ENCODE results near the gene LIPG. TPM values are rescaled to one million over a fixed set of nuclear protein-coding genes. Genes with fewer than 3 reads are reported as not detected.
"Not testable (repeated sequence)": the region's sequence is repeated elsewhere in the genome, so short reads cannot be mapped to it uniquely, and the experiment has no call there.

LIPG gene
- total RNA-seq, 2 experiments from 2014 or later: not detected

DNA sequence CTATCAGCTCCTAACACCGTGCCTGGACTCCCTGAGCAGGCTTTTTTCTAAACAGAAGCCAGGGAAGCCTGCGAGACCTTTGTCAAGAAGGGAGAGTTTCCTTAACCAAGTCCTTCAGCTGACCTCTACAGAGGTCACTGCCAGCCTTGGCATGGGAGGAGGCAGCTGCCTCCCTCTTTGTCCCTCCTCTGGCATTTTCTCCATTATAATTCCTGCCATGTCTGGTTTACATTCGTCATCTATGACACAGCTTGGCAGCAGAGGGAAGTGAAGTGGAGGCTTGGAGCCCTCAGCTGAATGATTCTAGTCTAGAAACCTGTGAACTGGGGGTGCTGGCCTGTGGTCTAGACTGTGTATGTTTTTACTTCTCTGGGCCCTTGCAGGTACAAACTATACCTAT is 22.5 kb downstream of the LIPG start:
- TF ChIP-seq EZH2phosphoT487 (IDR thresholded peaks at IDR 0.05; ENCODE audit: borderline replicate concordance, low read depth, low read length): no peak
- TF ChIP-seq, protein P1, sequence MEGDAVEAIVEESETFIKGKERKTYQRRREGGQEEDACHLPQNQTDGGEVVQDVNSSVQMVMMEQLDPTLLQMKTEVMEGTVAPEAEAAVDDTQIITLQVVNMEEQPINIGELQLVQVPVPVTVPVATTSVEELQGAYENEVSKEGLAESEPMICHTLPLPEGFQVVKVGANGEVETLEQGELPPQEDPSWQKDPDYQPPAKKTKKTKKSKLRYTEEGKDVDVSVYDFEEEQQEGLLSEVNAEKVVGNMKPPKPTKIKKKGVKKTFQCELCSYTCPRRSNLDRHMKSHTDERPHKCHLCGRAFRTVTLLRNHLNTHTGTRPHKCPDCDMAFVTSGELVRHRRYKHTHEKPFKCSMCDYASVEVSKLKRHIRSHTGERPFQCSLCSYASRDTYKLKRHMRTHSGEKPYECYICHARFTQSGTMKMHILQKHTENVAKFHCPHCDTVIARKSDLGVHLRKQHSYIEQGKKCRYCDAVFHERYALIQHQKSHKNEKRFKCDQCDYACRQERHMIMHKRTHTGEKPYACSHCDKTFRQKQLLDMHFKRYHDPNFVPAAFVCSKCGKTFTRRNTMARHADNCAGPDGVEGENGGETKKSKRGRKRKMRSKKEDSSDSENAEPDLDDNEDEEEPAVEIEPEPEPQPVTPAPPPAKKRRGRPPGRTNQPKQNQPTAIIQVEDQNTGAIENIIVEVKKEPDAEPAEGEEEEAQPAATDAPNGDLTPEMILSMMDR (conservative IDR thresholded peaks at IDR 0.05; ENCODE audit: low read length): no peak

DNA sequence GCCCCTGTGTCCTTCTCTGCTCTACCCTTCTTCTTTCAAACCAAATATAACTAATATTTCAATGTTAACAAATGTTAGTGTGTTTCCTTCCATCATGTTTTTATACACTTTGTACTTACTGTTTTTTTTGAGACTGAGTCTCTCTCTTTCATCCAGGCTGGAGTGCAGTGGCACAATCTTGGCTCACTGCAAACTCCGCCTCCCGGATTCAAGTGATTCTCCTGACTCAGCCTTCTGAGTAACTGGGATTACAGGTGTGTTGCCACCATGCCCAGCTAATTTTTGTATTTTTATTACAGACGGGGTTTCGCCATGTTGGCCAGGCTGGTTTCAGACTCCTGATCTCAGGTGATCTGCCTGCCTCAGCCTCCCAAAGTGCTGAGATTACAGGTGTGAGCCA is 23.1 kb downstream of the LIPG start:
- BruUV-seq (replicated peaks); H3K79me2 ChIP-seq (ENCODE audit: insufficient read depth, low read depth, low read length); H3K9me2 ChIP-seq (ENCODE audit: insufficient read depth, low read length); POLR2A ChIA-PET; DNase-seq (ENCODE audit: low spot score); H3K36me3 ChIP-seq (ENCODE audit: insufficient read depth, low read length); H3K4me1 ChIP-seq (ENCODE audit: insufficient read depth, low read length, poor library complexity, severe bottlenecking); H3K27ac ChIP-seq (ENCODE audit: low read depth, low read length, poor library complexity, severe bottlenecking); intact Hi-C loops (cut with micrococcal nuclease; ENCODE audit: unreplicated experiment); CTCF ChIA-PET (ENCODE audit: unreplicated experiment); H3K4me3 ChIP-seq (ENCODE audit: low read depth, low read length, poor library complexity, severe bottlenecking); H4K20me1 ChIP-seq (ENCODE audit: insufficient read depth, low read length); H3K4me2 ChIP-seq (ENCODE audit: low read length); H2AFZ ChIP-seq (ENCODE audit: low read length); H3K9me3 ChIP-seq (ENCODE audit: low read length): not testable (repeated sequence)

More for the DNA sequence above, 22.5 kb downstream of the LIPG start:
- DNase-seq (ENCODE audit: low spot score): no peak
- Histone ChIP-seq H3K4me3 (ENCODE audit: low read depth, low read length, poor library complexity, severe bottlenecking) (no peak overlapping the region), H3K79me2 (ENCODE audit: insufficient read depth, low read depth, low read length) (no peaks in the 10 kb centered on the region), H3K4me1 (ENCODE audit: insufficient read depth, low read length, poor library complexity, severe bottlenecking) (no peaks in the 10 kb centered on the region), H3K9me3 (ENCODE audit: low read length) (no peaks in the 10 kb centered on the region), H3K36me3 (ENCODE audit: insufficient read depth, low read length) (no peaks in the 10 kb centered on the region), H4K20me1 (ENCODE audit: insufficient read depth, low read length) (no peaks in the 10 kb centered on the region), H2AFZ (ENCODE audit: low read length) (no peak overlapping the region), H3K4me2 (ENCODE audit: low read length) (no peak overlapping the region), H3K9me2 (ENCODE audit: insufficient read depth, low read length) (no peaks in the 10 kb centered on the region), H3K27ac (ENCODE audit: low read depth, low read length, poor library complexity, severe bottlenecking) (no peak overlapping the region)
- intact Hi-C loops (cut with micrococcal nuclease; ENCODE audit: unreplicated experiment): no loop called here
- ChIA-PET CTCF (ENCODE audit: unreplicated experiment) (no interaction called here), POLR2A (no interaction called here)
- no TSS peak for BruUV-seq (replicated peaks)

DNA sequence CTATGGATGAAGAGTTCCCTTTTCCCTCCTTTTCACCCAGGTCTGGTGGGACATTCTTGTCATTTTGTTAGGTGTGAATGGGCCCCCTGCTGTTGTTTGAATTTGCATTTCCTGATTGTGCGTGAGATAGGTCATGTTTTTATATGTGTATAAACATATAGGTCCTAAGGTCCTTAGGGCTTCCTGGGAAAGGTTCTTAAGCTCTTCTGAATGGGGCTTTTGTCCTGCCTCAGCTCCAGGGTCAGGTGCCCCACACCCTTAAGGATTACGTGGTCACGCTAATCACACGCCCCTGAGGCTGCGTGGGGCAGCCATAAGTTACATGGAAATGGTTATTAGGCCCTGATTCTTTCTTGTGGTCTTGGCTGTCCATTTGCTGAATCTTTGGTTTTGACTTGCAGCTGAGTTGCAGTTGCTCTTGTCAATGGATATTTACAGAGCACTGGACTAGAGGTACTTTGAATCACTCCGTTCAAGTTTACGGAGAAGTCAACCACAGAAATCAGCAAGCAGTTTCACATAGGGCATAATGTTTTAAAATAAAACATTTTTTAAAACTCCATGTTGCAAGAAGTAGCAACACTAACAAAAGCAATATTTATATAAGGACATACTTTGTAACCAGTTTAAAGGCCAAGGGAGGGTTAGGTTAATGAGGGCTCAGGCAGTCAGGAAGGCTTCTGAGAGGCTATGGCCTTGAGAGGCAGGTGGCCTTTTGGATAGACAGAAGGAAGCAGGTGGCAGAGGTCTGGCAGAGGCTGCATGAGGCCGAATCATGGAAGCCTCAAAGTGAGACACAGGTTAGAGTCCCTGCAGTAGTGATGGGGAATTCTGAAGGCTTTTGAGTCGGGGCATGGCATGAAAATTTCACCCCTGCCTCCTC is 24.2 kb downstream of the LIPG start:
- no peak overlapping the region for H3K4me2 ChIP-seq (ENCODE audit: low read length)
- CTCF ChIA-PET (ENCODE audit: unreplicated experiment): no interaction called here
- TF ChIP-seq, protein P1 (conservative IDR thresholded peaks at IDR 0.05; ENCODE audit: low read length): no peak
- no peaks in the 10 kb centered on the region for H3K4me1 ChIP-seq (ENCODE audit: insufficient read depth, low read length, poor library complexity, severe bottlenecking)
- H3K9me2 ChIP-seq (ENCODE audit: insufficient read depth, low read length): no peaks in the 10 kb centered on the region
- no peaks in the 10 kb centered on the region for H4K20me1 ChIP-seq (ENCODE audit: insufficient read depth, low read length)
- no peaks in the 10 kb centered on the region for H3K36me3 ChIP-seq (ENCODE audit: insufficient read depth, low read length)
- intact Hi-C loops (cut with micrococcal nuclease; ENCODE audit: unreplicated experiment): no loop called here
- POLR2A ChIA-PET: no interaction called here
- no peaks in the 10 kb centered on the region for H3K79me2 ChIP-seq (ENCODE audit: insufficient read depth, low read depth, low read length)
- H3K9me3 ChIP-seq (ENCODE audit: low read length): no peaks in the 10 kb centered on the region
- H3K4me3 ChIP-seq (ENCODE audit: low read depth, low read length, poor library complexity, severe bottlenecking): no peak overlapping the region
- no peak for DNase-seq (ENCODE audit: low spot score)
- H2AFZ ChIP-seq (ENCODE audit: low read length): no peak overlapping the region
- BruUV-seq (replicated peaks): no TSS peak
- H3K27ac ChIP-seq (ENCODE audit: low read depth, low read length, poor library complexity, severe bottlenecking): no peak overlapping the region
